ENCODE data around the gene CDC45.

The CDC45 gene

GRCh38 chr22:19448739-19449421 lies 30.8 kb upstream of the CDC45 start:
- no peak for DNase-seq

DNA sequence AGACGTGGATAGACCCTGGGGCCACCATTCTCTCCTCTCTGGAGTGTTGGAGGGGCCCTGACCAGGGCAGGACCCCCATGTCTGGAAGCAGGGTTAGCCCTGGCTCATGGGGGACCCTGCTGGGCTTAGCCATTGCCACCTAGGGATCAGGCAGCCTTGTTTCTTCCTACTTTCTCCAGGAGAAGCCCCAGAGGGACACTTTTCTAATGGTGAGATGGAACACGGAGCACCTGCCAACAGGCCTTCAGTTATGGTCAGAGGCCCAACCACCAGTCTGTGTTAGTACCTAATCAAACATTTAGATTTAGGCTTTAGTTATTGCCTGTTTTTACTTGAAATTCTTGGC lies 30.3 kb upstream of the CDC45 start:
- DNase-seq = no peak

DNA sequence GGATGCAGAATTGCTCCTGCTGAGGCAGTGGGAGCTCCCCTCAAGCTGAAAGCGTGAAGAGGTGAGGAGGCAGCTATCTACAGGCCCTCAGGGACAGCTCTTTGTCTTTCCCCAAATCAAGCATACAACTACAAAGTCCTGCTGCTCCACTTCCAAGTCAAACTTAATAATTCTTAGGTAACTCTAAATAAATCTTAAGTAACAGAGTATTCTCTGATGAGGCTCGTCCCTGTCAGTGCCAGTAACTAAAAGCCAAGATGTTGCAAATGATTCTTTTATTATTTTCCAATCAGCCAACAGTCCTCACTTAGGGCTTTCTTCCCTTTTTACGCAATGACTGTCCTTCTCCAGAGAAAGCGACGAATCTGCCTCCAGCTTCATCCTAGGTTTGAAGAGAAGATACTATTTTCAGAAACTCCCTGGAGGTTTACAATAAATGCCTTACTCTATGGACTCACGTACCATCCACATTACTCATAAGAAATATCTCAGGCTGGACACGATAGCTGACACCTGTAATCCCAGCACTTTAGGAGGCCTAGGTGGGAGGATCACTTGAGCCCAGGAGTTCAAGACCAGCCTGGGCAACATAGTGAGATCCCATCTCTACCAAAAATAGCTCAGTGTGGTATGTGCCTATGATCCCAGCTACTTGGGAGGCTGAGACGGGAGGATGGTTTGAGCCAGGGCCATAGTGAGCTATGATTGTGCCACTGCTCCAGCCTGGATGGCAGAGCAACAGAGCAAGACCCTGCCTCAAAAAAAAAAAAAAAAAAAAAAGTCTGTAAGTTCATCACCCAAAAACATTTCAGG lies 29.2 kb upstream of the CDC45 start:
- DNase-seq = no peak

DNA sequence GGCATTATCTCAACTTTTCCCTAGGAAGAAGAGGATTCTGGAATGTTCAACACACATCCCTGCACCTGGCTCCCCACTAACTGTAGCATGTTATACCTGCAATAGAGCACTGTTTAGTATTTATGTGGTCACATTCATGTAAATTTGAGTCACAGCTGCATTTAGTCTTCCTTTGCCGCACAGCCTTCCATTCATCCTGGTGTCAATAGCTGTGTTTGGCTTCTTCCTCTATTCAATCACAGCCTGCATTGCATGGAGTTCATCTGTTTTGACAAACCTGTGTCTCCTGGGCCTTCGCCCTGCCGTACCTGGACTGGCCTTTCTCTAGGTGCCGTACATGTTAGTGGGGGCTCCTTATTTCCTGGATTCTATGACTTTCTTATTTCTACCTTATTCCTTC lies 28.1 kb upstream of the CDC45 start:
- no peak for DNase-seq

GRCh38 chr22:19453718-19454117 lies 26.0 kb upstream of the CDC45 start:
- no peak for DNase-seq

DNA sequence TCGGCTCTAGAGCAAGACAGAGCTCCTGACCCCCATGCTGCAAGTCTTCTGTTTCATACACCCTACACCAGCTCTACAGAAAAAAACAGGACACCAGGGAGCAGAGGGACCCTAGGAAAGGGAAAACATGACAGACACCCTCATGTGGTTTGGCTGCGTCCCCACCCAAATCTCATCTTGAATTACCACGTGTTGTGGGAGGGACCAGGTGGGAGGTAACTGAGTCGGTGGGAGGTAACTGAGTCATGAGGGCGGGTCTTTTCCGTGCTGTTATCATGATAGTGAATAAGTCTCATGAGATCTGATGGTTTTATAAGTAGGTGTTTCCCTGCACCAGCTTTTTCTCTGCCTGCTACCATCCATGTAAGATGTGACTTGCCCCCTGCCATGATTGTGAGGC lies 25.6 kb upstream of the CDC45 start:
- DNase-seq = no peak

- no peak for DNase-seq
Measured at GRCh38 chr22:19455033-19455432, 24.7 kb upstream of the CDC45 start.

DNA sequence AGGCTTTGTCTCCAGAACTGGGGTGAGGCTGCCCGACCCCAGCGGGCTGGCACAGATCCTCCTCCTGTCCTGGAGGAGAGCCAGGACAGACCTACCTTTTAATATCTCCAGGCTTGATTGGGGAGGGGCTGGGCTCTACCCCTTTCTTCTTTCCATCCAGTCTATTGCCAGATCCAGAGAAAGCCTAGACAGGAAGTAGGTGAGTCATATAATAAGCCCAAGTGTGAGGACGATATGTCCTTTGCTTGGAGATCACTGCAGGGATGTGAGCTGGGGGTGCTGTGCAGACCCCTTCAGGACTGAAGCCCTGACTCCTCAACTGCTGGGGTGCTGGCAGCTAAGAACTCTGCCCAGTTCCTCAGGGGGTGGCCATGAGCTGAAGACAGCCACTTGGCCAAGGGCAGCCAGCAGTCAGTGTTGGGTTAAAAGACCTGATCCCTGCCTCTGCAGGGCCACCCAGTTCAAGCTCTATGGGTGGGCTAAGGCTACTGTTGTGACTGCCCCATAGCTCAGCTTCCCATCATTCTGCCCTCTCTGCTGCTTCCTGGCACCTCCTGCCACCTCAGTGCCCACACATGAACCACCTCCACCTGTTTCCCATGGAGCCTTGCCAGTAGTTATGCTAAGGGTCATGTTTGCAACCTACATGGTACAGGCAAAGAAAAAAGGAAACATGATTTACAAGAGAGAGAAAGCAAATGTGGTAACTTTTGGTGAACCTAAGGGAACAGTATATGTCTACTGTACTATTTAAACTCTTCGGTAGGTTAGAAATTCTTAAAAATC lies 23.9 kb upstream of the CDC45 start:
- DNase-seq = no peak

- no peak for DNase-seq
Measured at GRCh38 chr22:19456541-19456940, 23.2 kb upstream of the CDC45 start.

DNA sequence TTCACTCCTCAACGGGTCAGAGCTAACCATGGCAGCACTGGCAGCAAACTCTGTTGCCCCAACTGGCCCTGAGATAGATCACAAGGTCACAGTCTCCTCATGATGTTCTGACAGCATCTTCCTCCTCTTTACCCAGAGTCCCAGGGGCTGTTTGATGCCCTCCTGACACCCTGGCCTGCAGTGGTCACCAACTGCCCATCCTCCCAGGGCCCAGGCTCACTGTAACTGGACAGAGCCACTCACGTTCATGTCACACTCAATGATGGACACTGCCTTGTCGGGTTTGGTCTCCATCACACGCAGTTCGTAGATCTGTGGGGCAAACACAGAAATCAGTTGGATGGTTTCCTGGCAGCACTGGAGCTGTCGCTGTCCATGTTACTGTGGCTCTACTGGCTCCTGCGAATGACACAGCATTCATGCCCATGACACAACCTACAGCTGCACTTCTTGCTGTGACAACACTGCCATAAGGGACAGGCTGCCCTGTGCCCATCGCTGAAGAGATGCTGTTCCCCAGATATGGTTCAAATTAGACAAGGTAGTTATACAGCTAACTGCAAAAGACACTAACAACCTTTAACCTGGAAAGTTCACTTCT lies 21.8 kb upstream of the CDC45 start:
- no peak for DNase-seq

GRCh38 chr22:19460036-19460435 lies 19.7 kb upstream of the CDC45 start:
- DNase-seq = no peak

DNA sequence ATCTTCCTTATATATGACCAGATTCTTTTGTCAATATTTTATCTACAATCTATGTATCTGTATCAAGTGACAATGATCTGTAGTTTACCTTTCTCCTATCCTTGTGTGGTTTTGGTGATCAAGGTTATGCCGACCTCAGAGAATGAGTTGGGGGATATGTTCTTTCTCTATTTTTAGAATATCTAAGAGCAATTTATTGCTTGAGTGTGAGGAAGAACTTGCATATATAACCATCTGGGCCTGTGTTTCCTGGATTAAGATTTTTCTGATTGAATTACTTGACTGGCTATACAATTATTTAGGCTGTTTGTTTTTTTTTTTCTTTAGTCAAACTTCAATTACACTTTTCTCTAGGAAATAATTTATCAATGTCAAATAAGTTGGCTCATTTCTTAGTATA lies 18.2 kb upstream of the CDC45 start:
- DNase-seq = no peak

DNA sequence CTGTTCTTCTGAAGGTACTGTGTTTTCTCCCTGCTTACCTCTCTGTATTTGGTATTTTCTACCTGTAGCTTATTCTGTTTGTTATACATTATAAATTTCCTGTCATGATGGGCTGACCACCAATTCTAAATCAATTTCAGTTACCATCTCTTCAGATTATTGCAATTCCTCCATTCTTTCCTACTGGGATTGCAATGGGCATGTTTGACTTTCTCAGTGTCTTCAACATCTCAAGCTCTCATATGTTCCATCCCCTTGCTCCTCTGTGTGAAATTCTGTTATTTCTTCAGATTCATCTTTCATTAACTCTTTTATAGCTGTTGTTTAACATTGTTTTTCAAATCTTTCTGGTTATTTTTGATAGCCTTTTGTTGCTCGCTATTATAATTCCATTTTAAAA lies 16.7 kb upstream of the CDC45 start:
- no peak for DNase-seq

GRCh38 chr22:19463491-19464469 lies 15.9 kb upstream of the CDC45 start:
- no peak for DNase-seq

DNA sequence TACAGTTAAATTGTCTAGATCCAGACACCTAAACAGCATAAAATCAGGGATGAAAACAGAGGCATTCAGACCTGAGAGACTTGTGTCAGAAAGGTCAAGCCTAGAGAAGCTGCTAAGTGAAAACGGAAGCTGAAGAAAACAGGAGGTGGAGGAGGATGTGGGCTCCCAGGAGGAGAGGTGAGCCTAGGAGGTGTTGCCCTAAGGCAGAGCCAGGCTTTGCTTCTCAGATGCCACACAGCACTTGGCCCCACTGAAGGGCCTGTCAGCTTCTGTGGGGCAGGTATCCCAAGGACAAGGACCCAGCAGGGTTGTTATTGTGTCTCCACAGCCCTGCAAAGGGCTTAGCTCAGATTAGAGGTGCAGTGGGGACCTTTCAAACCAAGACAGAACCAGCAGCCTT lies 15.2 kb upstream of the CDC45 start:
- no peak for DNase-seq

- DNase-seq = no peak
Measured at GRCh38 chr22:19464975-19465374, 14.7 kb upstream of the CDC45 start.

DNA sequence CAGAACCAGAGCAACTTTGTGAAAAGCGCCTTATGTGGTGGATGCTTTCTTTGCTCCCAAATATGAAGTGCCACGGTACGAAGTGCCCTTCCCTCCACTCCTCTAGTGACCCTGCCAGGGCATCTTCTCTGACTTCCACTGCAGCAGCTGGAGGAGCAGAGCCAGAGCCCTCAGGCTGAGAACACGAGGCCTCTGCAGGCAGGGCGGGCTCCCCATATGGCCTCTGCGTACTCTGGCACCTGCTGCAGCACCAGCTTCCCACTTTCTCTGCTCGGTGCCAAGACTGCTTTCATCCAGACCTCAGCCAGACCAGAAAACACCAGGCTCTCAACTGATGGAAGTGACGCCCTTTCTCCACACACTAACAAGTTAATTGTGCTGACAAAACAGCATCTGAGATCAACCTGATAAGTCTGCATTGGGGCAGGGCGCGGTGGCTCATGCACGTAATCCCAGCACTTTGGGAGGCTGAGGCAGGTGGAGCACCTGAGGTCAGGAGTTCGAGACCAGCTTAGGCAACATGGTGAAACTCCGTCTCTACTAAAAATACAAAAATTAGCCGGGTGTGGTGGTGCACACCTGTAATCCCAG lies 13.5 kb upstream of the CDC45 start:
- no peak for DNase-seq

GRCh38 chr22:19466848-19467752 lies 12.6 kb upstream of the CDC45 start:
- no peak for DNase-seq

DNA sequence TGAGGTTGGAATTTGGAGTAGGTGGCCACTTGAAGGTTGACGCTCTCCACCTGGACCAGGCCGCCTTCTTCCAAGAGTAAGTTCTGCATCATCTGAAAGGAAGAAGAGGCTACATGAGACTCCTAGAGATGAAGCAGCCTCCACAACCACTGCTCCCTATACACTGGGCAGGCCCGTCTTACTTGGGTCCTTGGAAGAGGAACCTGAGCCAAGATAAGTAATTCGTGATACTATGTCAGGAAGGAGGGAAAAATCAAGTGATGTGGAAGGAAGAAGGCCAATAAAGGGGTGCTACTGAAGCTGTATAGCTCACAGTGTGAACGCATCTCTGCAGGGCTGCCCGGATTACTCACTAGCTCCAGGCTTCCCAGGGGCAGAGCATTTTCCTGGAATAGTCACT lies 11.8 kb upstream of the CDC45 start:
- no peak for DNase-seq

GRCh38 chr22:19469421-19469820 lies 10.3 kb upstream of the CDC45 start:
- DNase-seq = no peak

DNA sequence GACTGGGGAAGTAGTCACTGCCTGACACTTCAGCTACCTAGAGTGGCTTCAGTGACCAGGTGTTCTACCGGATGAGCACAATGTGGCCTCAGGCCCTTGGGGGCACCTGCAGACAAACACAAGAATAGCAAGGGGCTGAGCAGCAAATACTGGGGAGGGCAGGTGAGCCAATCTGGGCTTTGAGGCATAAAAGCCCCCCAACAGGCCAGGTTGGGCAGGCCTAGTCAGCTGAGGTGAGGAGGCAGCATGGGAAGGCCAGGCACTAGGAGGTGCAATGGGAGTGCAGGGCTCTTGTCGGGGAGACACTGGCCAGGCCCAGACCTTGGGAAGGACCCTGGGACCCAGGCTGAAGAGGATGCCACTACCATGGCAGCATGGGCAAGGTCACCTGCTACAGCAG lies 9.7 kb upstream of the CDC45 start:
- DNase-seq = no peak
